MM.1S (cell line): ENCODE results near the gene CACNA1I.

Experiments used
- CTCF ChIP-seq: fragments of 300-600 bp; sonication (generic); IDR thresholded peaks from 2 replicates; pipeline ENCODE4 v1.5.1; 2016; ENCODE audit warnings: antibody characterized with exemption, low read length, mixed read lengths
- EZH2 ChIP-seq: fragments of 300-600 bp; sonication (generic); optimal IDR thresholded peaks from 2 replicates; pipeline ENCODE3; 2017; ENCODE audit warnings: low read depth, mild to moderate bottlenecking, antibody characterized with exemption, low read length, mixed read lengths

- TF ChIP-seq CTCF, result no peak
- no peak for TF ChIP-seq EZH2
These were observed 34.6 kb upstream of the CACNA1I start for GRCh38 chr22:39535831-39536449.
